Keratinocyte (primary cell): ENCODE measurements around the gene ENTPD6. TPM values are rescaled to one million over a fixed set of nuclear protein-coding genes. Genes with fewer than 3 reads are reported as not detected.
"Not testable (repeated sequence)": the region's sequence is repeated elsewhere in the genome, so short reads cannot be mapped to it uniquely, and the experiment has no call there.

Experiments
- DNase-seq: peaks from one replicate; pipeline ENCODE4 v3.0.0-alpha.2; 2011; ENCODE audit warnings: low read depth, missing footprints, low spot score
- FAIRE-seq: peaks from 2 replicates; lab custom pipeline; 2011; peaks lifted over from hg19 to GRCh38; lab: Jason Lieb, UNC
- H2AFZ ChIP-seq: 2 replicates; pipeline ENCODE4 v1.6.0; 2012; ENCODE audit warnings: low read length, control low read depth, inconsistent platforms; ENCODE audit not compliant: control insufficient read depth
- H3K27ac ChIP-seq: 2 replicates; pipeline ENCODE4 v1.5.1; 2011; ENCODE audit warnings: low read length; ENCODE audit not compliant: control insufficient read depth, insufficient read depth
- H3K27me3 ChIP-seq: 3 replicates; pipeline ENCODE4 v1.6.0; 2011; ENCODE audit warnings: low read length; ENCODE audit not compliant: control insufficient read depth, insufficient read depth; ENCODE audit errors: extremely low read depth
- H3K36me3 ChIP-seq, 2 experiments: 2 replicates in 1 of 2; 3 replicates in 1 of 2; pipeline ENCODE4 v1.5.1; 2011; ENCODE audit warnings: low read length in 2 of 2, mild to moderate bottlenecking in 1 of 2; ENCODE audit not compliant: control insufficient read depth in 2 of 2, insufficient read depth in 2 of 2; ENCODE audit errors: extremely low read depth in 1 of 2
- H3K4me1 ChIP-seq: 3 replicates; pipeline ENCODE4 v1.5.1; 2011; ENCODE audit warnings: low read length; ENCODE audit not compliant: control insufficient read depth, insufficient read depth; ENCODE audit errors: extremely low read depth
- H3K4me2 ChIP-seq: 3 replicates; pipeline ENCODE4 v1.6.0; 2011; ENCODE audit warnings: low read depth, low read length; ENCODE audit not compliant: control insufficient read depth, insufficient read depth; ENCODE audit errors: extremely low read depth
- H3K4me3 ChIP-seq, 3 experiments: fragments of 200-600 bp in 1 of 3; sonication (generic) in 1 of 3; 2 replicates in 2 of 3; 3 replicates in 1 of 3; pipeline ENCODE4 v1.5.1; 2011 to 2016; ENCODE audit warnings: low read length in 3 of 3, mild to moderate bottlenecking in 3 of 3, control low read depth in 2 of 3, inconsistent platforms in 1 of 3, low read depth in 1 of 3, mixed read lengths in 1 of 3, mixed run types in 1 of 3, moderate library complexity in 1 of 3; ENCODE audit not compliant: control insufficient read depth in 2 of 3, insufficient read depth in 2 of 3; ENCODE audit errors: extremely low read depth in 1 of 3
- H3K79me2 ChIP-seq: 2 replicates; pipeline ENCODE4 v1.6.0; 2012; ENCODE audit warnings: low read length; ENCODE audit not compliant: control insufficient read depth, insufficient read depth
- H3K9ac ChIP-seq: 3 replicates; pipeline ENCODE4 v1.6.0; 2011; ENCODE audit warnings: low read length; ENCODE audit not compliant: control insufficient read depth, insufficient read depth; ENCODE audit errors: extremely low read depth
- H3K9me1 ChIP-seq: 3 replicates; pipeline ENCODE4 v1.6.0; 2011; ENCODE audit warnings: low read length; ENCODE audit not compliant: control insufficient read depth, insufficient read depth; ENCODE audit errors: extremely low read depth
- H3K9me3 ChIP-seq: 2 replicates; pipeline ENCODE4 v1.5.1; 2012; ENCODE audit warnings: low read depth, low read length; ENCODE audit not compliant: control insufficient read depth
- H4K20me1 ChIP-seq: 3 replicates; pipeline ENCODE4 v1.6.0; 2011; ENCODE audit warnings: low read length; ENCODE audit not compliant: control insufficient read depth, insufficient read depth; ENCODE audit errors: extremely low read depth
- CTCF ChIP-seq, 3 experiments: IDR thresholded peaks in 1 of 3; conservative IDR thresholded peaks in 1 of 3; optimal IDR thresholded peaks in 1 of 3; 2 replicates in 2 of 3; 3 replicates in 1 of 3; pipeline versions ENCODE3 to v1.5.1; 2011; ENCODE audit warnings: low read length in 3 of 3, mild to moderate bottlenecking in 3 of 3, moderate library complexity in 2 of 3, control low read depth in 1 of 3, inconsistent platforms in 1 of 3; ENCODE audit not compliant: insufficient read depth in 2 of 3; ENCODE audit errors: extremely low read depth in 1 of 3
- EZH2 ChIP-seq: IDR thresholded peaks from one replicate; pipeline ENCODE4 v1.6.1; 2012; ENCODE audit warnings: inconsistent platforms, mild to moderate bottlenecking, low read length, moderate library complexity
- dilution Hi-C: fragments of 300-500 bp; cut with MboI; formaldehyde crosslinking; loops from one replicate; pipeline ENCODE4 v1.7.0; 2020; ENCODE audit warnings: low sequenced_read_pairs; ENCODE audit not compliant: extremely low pct_ligation_motif_present
- polyA plus RNA-seq, 5 experiments: library from polyadenylated mRNA; depleted of rRNA in 3 of 5; stranded (reverse) in 3 of 5; stranded (forward) in 1 of 5; unstranded in 1 of 5; fragments of >200 nt; gene quantifications; 1 replicate in 1 of 5; 2 replicates in 3 of 5; 3 replicates in 1 of 5; pipeline versions ENCODE4 v1.2.1 to v1.2.3, GENCODE V29; 2011 to 2012; ENCODE audit warnings: missing spikeins in 2 of 5, low read depth in 1 of 5, low replicate concordance in 1 of 5

ENTPD6 gene
- polyA plus RNA-seq, 1 donor (not counting 4 experiments of a cell fraction or from before 2014, with no cell fraction given), result 57.8 TPM

- Histone ChIP-seq H3K79me2 (no peaks in the 10 kb centered on the region), H3K4me2 (no peak overlapping the region), H3K27ac (no peak overlapping the region), H3K9me3 (no peaks in the 10 kb centered on the region), H3K9ac (no peak overlapping the region), H3K27me3 (no peaks in the 10 kb centered on the region), H3K4me3 (no peak overlapping the region), H3K36me3 (peaks cover 3 to 6% of the 10 kb centered on the region in 2 experiments), H3K4me1 (peaks cover 38% of the 10 kb centered on the region), H4K20me1 (no peaks in the 10 kb centered on the region), H2AFZ (no peak overlapping the region), H3K9me1 (no peaks in the 10 kb centered on the region)
- dilution Hi-C loops, result no loop called here
- DNase-seq, result no peak
- TF ChIP-seq EZH2 (no peak), CTCF (optimal IDR thresholded peaks at IDR 0.05 in 1 of 3, IDR thresholded peaks at IDR 0.05 in 1 of 3, conservative IDR thresholded peaks at IDR 0.05 in 1 of 3; ENCODE audit: extremely low read depth in 1 of 3, insufficient read depth in 2 of 3, low read length in 3 of 3) (no peak)
- FAIRE-seq, result no peak
Measured at GRCh38 chr20:25230166-25230831, 34.8 kb downstream of the ENTPD6 start.

DNA sequence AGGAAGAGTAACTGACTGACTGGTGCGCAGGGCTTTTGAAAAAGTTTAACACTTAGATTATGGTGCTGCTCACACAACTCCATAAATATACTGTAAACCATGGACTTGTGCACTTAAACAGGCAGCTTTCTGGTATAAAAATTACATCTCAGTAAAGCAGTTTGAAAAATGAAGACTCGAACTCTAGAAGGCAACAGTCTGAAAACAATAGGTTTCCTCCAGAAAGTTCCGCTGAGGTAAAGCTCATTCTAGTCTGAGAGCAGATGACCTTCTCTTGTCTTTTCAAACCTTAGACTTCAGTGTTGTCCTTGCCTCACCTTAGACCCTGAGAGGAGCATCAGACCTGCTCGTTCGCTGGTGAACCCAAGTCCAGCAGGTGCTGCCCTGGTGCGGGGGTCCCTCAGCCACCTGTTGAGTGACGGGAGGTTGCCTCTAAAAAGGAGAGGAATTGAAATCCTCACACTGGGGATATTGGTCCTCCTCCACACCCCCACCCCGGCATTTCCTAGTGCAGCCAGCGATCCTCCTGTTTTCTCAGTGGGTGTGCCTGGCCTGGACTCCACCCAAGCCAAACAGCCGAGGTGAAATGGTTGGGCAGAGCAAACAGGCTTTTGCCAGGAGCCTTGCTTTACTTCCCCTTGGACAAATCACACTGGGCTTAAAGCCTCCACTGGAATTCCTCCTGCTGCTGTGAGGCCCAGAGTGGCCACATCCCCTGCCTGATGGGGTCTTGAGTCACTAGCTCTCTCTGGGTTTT, 37.7 kb downstream of the ENTPD6 start:
- dilution Hi-C loops, result no loop called here
- no peaks in the 10 kb centered on the region for H4K20me1 ChIP-seq
- peak overlapping the region; percentile 72 for H2AFZ ChIP-seq
- no peak overlapping the region for H3K4me3 ChIP-seq
- TF ChIP-seq CTCF (optimal IDR thresholded peaks at IDR 0.05 in 1 of 3, IDR thresholded peaks at IDR 0.05 in 1 of 3, conservative IDR thresholded peaks at IDR 0.05 in 1 of 3; ENCODE audit: extremely low read depth in 1 of 3, insufficient read depth in 2 of 3, low read length in 3 of 3), result no peak
- FAIRE-seq, result peak; percentile 72
- DNase-seq, result no peak
- no peaks in the 10 kb centered on the region for H3K27me3 ChIP-seq
- H3K4me1 ChIP-seq, result peaks cover 48% of the 10 kb centered on the region
- no peaks in the 10 kb centered on the region for H3K9me3 ChIP-seq
- H3K4me2 ChIP-seq, result peak overlapping the region; percentile 31
- peak overlapping the region; percentile 67 for H3K27ac ChIP-seq
- peak overlapping the region; percentile 29 for H3K9ac ChIP-seq
- H3K9me1 ChIP-seq, result no peaks in the 10 kb centered on the region
- no peaks in the 10 kb centered on the region for H3K36me3 ChIP-seq
- no peaks in the 10 kb centered on the region for H3K79me2 ChIP-seq

DNA sequence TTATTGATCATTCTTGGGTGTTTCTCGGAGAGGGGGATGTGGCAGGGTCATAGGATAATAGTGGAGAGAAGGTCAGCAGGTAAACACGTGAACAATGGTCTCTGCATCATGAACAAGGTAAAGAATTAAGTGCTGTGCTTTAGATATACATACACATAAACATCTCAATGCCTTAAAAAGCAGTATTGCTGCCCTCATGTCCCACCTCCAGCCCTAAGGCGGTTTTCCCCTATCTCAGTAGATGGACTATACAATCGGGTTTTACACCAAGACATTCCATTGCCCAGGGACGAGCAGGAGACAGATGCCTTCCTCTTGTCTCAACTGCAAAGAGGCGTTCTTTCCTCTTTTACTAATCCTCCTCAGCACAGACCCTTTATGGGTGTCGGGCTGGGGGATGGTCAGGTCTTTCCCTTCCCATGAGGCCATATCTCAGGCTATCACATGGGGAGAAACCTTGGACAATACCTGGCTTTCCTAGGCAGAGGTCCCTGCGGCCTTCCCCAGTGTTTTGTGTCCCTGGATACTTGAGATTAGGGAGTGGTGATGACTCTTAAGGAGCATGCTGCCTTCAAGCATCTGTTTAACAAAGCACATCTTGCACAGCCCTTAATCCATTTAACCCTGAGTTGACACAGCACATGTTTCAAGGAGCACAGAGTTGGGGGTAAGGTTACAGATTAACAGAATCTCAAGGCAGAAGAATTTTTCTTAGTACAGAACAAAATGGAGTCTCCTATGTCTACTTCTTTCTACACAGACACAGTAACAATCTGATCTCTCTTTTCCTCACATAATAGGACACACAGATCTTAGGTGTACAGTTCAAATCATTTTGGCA, 38.7 kb downstream of the ENTPD6 start:
- not testable (repeated sequence) for H3K9ac ChIP-seq, H4K20me1 ChIP-seq
- H3K4me1 ChIP-seq, result peaks cover 59% of the 10 kb centered on the region

More for the DNA sequence above, 38.7 kb downstream of the ENTPD6 start:
- H3K9me1 ChIP-seq, H3K36me3 ChIP-seq, H3K79me2 ChIP-seq, H3K4me2 ChIP-seq, H3K4me3 ChIP-seq, DNase-seq, H3K27me3 ChIP-seq, dilution Hi-C loops, H2AFZ ChIP-seq, FAIRE-seq, H3K9me3 ChIP-seq: not testable (repeated sequence)
- peak overlapping the region; percentile 55 for H3K27ac ChIP-seq
